GM18498 (cell line): ENCODE measurements around the gene MYH13.
"Not testable (repeated sequence)": the region's sequence is repeated elsewhere in the genome, so short reads cannot be mapped to it uniquely, and the experiment has no call there.

Experiments used
- ATAC-seq: cut with Tn5 transposase; IDR thresholded peaks from one replicate; pipeline ENCODE4 v1.9.1; 2021; ENCODE audit warnings: mild to moderate bottlenecking, moderate library complexity; ENCODE audit not compliant: unreplicated experiment

The MYH13 gene

GRCh38 chr17:10306585-10306984 is 66.2 kb downstream of the MYH13 start:
- ATAC-seq = no peak

DNA sequence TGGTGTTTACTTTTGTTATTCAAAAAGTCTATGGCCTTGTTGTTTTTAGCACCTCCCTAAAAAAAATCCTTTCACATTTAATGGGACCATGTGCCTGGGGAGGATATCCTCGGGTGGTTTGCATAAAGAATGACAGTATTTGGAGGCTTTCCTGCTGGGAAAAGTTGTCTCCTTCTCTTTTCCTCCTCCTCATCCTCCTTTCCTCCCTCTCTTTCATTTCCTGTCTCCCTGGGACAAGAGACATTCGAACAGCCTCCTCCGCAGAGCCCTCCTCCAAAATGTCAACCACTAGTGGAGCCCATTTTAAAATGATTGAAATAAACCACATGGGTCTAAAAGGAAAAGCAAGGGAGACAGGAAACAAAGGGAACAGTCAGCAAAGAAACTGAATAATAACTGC is 67.4 kb downstream of the MYH13 start:
- ATAC-seq = no peak

- ATAC-seq = no peak
Observed at GRCh38 chr17:10304758-10305300, 68.0 kb downstream of the MYH13 start.

DNA sequence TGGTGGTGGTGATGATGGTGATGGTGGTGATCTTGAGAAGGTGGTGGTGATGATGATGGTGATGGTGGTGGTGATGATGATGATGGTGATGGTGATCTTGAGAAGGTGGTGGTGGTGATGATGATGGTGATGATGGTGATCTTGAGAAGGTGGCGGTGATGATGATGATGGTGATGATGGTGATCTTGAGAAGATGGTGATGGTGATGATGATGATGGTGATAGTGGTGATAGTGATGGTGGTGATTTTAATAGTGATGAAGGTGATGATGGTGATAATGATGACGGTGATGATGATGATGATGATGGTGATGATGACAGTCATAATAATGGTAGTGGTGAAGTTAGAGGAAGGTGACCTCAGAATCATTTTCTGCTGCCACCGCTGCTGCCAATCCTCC is 75.1 kb downstream of the MYH13 start:
- ATAC-seq = no peak

GRCh38 chr17:10295728-10296343 is 77.0 kb downstream of the MYH13 start:
- ATAC-seq = peak; percentile 59

GRCh38 chr17:10294180-10294579 is 78.6 kb downstream of the MYH13 start:
- ATAC-seq = no peak

DNA sequence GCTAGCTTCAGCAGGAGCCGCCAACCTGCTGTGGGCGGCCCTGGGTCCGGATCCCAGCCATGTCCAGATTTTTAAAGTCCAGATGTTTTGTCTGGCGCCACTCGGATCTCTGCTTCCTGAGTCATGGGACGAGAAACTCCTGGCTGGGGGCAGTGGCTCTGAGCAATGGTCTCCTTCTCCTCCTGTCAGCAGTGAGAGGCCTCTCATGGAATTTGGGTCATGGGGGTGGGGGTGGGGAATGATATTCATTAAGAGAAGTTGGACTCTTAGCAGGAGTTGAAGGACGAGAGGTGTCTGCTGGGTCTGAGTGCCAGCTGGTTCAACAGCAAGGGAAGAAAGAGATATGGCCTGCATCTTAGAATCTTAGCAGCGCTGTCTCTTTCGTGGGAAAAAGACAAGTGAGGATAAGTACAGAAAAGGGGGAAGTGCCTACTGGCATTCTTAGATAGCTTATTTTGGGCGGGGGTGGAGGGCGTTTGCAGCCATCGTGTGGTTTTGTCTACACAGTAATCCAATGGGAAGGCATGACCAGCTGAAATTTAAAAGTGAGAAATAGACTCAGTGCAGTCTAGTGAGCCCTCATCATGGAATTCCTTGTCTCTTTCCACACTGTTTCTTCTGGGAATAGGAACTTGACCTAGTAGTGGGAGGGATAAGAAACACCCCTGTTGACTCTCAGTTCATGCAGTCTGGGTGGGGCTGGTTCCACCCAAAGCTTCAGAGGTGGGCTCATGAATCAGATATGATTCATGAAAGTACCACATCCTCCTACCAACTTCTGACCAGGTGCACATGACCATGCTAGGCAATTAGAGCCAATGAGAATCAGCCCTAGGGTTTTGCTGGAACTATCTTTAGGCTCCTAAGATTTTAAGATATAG is 80.5 kb downstream of the MYH13 start:
- ATAC-seq = peak; percentile 78

DNA sequence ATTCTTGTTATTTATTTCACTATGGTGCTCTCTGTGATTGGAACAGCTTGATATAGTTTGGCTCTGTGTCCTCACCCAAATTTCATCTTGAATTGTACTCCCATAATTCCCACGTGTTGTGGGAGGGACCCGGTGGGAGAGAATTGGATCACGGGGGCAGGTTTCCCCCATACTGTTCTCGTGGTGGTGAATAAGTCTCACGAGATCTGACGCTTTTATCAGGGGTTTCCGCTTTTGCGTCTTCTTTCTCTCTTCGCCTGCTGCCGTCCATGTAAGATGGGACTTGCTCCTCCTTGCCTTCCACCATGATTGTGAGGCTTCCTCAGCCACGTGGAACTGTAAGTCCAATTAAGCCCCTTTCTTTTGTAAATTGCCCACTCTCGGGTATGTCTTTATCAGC is 81.2 kb downstream of the MYH13 start:
- ATAC-seq = not testable (repeated sequence)

DNA sequence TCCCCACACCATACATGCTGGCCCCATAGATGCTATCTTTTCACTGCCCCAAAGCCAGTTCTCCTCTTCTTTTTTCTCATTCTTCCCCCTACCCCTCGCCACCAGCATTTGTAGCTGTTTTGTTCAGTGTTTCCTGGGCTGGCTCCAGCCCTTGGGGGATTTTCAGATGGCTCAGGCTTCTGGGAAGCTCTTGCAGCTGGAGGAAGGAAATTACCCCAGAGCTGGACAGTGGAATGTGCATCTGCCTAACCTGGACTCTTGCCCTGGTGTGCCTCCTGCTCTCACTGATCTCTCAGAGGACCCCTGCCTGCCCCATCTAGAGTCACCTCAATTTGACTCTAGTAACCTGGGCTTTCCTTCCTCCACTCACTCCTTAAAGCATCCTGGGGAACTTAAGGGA is 82.8 kb downstream of the MYH13 start:
- no peak for ATAC-seq

DNA sequence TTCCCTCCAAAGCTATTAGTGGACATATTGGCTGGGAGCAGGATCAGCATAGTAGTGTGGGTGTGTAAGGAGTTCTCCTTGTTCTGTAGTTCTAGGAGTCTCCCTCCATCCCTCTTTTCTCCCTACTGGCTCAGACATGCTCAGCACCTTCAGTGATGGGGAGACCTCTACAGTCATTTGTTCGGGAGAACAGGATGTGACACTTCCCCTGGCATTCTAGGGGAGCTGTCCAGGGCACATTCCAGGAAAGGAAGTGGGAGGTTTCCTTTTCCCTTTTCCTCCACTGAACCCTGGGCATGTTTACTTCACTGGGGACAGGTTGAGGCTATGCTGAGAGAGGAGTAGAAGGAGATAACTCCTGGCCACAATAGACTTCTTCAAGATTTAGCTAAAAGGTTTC is 86.5 kb downstream of the MYH13 start:
- ATAC-seq = no peak

DNA sequence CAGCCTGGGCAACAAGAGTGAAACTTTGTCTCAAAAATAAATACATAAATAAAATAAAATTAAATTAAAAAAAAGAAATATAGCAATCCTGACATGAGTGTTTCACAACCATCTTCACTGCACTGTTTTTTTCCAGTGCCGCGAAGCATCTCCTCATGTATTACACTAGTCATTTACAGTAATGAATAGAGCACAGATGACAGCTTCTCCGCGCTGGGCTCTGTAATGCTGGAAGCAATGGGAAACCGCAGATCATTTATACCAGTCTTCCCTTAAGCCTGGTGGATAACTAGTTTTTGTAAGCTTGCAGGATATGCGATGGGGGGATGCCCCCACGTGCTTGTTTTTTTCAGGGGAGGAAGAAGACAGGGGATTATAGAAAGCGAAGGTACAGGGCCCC is 86.9 kb downstream of the MYH13 start:
- no peak for ATAC-seq

GRCh38 chr17:10280068-10280467 is 92.7 kb downstream of the MYH13 start:
- no peak for ATAC-seq

GRCh38 chr17:10278218-10278617 is 94.6 kb downstream of the MYH13 start:
- ATAC-seq = no peak

GRCh38 chr17:10276436-10276835 is 96.4 kb downstream of the MYH13 start:
- no peak for ATAC-seq

DNA sequence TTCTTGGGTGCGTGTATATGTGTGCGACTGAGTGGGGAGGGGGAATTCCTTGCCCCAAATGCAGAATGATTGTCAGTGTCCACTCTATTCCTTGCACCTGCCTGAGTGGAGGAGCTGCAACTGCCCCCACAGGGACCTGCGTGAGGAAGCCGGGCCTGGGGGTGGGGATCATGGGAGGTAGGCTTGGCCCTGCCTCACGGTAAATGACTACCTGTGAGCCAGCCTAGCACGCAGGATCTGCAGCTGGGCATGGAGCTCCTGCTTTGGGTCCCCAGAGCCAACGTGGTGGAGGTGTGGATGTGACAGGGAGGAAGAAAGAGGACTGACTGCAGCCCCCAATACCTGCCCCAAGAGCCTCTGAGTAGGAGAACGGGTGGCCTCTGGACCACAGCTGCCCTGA is 97.4 kb downstream of the MYH13 start:
- no peak for ATAC-seq

- ATAC-seq = no peak
Observed at GRCh38 chr17:10271106-10271562, 101.7 kb downstream of the MYH13 start.

GRCh38 chr17:10270258-10270657 is 102.5 kb downstream of the MYH13 start:
- no peak for ATAC-seq

DNA sequence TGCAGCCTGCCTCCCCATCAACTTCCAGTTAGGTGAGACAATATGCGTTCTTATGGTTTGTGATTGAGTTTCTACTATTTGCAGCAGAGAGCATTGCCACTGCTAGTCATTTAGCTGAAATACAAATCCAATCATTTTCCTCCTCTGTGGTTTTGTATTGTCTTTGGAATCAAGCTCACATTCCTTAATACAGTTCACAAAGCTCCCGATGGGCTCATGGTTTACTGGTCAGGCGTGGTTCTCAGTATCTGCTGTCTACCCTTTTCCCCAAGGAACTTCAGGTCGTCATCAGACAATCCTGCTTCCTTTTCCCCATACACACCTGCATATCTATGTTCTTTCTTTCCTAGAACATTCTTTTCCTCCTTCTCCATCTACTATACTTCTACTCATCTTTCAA is 104.8 kb downstream of the MYH13 start:
- ATAC-seq = no peak

GRCh38 chr17:10266296-10266876 is 106.4 kb downstream of the MYH13 start:
- ATAC-seq = no peak

DNA sequence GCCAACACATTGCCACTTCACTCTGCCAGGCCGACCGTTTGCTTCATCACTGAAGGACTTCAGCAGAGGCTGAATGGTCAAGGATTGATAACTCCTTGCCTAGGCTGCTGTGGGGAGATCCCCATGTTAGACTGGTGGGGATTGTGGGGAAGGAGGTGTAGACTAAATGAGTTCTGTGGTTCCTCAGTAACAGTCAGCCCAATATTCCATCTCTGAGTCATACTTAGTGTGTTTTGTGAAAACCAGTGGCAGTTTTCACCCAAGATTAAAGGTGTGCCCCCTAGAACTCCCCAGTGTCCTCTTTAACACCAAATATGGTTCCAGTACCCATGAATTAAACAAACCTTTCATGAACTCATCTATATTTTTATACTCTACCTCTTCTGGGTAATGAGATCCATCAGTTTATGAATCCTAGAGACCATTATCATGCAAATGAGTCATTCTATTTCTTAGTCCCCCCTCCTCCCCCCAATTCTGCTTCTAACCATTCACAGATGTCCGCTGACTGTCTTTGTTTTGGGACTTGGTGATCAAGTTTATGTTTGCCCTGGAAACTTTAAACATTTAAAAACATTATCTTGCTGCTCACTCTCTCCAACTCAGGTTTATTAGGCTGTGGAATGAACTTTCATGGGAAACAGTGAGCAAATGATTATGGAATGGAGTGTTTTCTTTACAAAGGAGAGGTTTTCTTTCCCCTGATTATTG is 107.6 kb downstream of the MYH13 start:
- no peak for ATAC-seq

- no peak for ATAC-seq
Observed at GRCh38 chr17:10264051-10264450, 108.8 kb downstream of the MYH13 start.
